Measurements from ENCODE around the gene LGALS8.

LGALS8 gene

DNA sequence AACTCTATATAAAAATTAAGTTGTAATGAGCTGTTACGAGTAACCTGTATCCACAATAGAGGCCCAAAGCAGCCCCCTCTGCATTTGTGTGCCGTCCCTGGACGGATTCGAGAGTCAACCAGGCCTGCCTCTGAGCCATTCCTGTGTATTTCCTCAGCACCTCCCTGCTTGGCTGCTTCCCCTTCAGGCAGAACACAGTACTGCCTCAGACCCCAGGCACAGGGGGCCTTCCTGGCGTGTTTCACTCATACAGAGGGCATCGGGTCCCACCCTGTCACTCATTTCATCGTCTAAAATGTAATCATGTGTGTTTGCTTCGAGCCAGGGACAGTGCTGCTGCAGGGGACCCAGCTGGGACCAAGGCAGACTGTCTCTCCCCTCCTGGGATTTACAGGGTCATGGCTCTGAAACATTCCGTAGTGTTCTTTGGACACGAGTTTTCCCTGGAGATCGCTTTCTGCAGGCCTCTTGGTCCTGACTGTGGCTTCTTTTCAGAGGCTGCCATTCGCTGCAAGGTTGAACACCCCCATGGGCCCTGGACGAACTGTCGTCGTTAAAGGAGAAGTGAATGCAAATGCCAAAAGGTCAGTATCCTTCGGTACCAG lies 19.4 kb downstream of the LGALS8 start (continued):
- TF ChIP-seq, protein P1, sequence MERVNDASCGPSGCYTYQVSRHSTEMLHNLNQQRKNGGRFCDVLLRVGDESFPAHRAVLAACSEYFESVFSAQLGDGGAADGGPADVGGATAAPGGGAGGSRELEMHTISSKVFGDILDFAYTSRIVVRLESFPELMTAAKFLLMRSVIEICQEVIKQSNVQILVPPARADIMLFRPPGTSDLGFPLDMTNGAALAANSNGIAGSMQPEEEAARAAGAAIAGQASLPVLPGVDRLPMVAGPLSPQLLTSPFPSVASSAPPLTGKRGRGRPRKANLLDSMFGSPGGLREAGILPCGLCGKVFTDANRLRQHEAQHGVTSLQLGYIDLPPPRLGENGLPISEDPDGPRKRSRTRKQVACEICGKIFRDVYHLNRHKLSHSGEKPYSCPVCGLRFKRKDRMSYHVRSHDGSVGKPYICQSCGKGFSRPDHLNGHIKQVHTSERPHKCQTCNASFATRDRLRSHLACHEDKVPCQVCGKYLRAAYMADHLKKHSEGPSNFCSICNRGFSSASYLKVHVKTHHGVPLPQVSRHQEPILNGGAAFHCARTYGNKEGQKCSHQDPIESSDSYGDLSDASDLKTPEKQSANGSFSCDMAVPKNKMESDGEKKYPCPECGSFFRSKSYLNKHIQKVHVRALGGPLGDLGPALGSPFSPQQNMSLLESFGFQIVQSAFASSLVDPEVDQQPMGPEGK (CRISPR knock-in tag; IDR thresholded peaks at IDR 0.05; ENCODE audit: borderline replicate concordance): no peak

DNA sequence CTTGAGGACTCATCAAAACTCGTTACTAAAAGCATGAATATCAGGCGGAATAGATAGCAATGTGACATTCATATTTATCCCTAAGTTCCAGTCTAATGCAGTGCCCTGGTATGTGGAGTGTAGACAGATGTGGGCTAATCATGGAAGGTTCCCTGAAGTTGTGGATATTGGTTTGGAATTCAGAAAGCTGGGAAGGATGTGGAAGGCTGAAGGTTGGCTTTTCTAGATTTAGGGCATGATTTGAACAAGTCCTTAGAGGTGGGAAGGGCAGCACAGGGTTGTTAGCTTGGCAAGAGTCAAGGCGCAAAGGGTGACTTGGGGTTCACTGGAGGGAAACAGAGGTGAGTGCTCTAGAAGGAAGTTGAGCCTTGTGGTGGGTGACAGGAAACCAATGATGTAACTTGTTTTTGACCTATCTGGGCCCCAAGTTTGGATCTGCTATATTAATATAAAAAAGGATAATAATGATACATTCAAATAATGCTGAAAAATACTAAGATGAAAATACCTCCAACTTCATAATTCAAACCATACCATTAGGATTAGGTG lies 21.9 kb downstream of the LGALS8 start:
- TF ChIP-seq, protein P2, sequence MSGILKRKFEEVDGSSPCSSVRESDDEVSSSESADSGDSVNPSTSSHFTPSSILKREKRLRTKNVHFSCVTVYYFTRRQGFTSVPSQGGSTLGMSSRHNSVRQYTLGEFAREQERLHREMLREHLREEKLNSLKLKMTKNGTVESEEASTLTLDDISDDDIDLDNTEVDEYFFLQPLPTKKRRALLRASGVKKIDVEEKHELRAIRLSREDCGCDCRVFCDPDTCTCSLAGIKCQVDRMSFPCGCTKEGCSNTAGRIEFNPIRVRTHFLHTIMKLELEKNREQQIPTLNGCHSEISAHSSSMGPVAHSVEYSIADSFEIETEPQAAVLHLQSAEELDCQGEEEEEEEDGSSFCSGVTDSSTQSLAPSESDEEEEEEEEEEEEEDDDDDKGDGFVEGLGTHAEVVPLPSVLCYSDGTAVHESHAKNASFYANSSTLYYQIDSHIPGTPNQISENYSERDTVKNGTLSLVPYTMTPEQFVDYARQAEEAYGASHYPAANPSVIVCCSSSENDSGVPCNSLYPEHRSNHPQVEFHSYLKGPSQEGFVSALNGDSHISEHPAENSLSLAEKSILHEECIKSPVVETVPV (CRISPR knock-in tag; IDR thresholded peaks at IDR 0.05): no peak
- TF ChIP-seq PPARA (CRISPR knock-in tag; IDR thresholded peaks at IDR 0.05; ENCODE audit: borderline replicate concordance): no peak
- TF ChIP-seq SNAI2 (CRISPR knock-in tag; IDR thresholded peaks at IDR 0.05): no peak
- no peak for TF ChIP-seq ZNF8 (CRISPR knock-in tag; IDR thresholded peaks at IDR 0.05)
- TF ChIP-seq, protein P3, sequence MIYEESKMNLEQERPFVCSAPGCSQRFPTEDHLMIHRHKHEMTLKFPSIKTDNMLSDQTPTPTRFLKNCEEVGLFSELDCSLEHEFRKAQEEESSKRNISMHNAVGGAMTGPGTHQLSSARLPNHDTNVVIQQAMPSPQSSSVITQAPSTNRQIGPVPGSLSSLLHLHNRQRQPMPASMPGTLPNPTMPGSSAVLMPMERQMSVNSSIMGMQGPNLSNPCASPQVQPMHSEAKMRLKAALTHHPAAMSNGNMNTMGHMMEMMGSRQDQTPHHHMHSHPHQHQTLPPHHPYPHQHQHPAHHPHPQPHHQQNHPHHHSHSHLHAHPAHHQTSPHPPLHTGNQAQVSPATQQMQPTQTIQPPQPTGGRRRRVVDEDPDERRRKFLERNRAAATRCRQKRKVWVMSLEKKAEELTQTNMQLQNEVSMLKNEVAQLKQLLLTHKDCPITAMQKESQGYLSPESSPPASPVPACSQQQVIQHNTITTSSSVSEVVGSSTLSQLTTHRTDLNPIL (CRISPR knock-in tag; IDR thresholded peaks at IDR 0.05; ENCODE audit: low read depth): no peak
- TF ChIP-seq OSR1 (CRISPR knock-in tag; IDR thresholded peaks at IDR 0.05): no peak
- no peak for TF ChIP-seq TOX (CRISPR knock-in tag; IDR thresholded peaks at IDR 0.05; ENCODE audit: borderline replicate concordance)
- TF ChIP-seq, protein P1 (CRISPR knock-in tag; IDR thresholded peaks at IDR 0.05; ENCODE audit: borderline replicate concordance): no peak
- TF ChIP-seq, protein P4, sequence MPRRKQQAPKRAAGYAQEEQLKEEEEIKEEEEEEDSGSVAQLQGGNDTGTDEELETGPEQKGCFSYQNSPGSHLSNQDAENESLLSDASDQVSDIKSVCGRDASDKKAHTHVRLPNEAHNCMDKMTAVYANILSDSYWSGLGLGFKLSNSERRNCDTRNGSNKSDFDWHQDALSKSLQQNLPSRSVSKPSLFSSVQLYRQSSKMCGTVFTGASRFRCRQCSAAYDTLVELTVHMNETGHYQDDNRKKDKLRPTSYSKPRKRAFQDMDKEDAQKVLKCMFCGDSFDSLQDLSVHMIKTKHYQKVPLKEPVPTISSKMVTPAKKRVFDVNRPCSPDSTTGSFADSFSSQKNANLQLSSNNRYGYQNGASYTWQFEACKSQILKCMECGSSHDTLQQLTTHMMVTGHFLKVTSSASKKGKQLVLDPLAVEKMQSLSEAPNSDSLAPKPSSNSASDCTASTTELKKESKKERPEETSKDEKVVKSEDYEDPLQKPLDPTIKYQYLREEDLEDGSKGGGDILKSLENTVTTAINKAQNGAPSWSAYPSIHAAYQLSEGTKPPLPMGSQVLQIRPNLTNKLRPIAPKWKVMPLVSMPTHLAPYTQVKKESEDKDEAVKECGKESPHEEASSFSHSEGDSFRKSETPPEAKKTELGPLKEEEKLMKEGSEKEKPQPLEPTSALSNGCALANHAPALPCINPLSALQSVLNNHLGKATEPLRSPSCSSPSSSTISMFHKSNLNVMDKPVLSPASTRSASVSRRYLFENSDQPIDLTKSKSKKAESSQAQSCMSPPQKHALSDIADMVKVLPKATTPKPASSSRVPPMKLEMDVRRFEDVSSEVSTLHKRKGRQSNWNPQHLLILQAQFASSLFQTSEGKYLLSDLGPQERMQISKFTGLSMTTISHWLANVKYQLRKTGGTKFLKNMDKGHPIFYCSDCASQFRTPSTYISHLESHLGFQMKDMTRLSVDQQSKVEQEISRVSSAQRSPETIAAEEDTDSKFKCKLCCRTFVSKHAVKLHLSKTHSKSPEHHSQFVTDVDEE (CRISPR knock-in tag; IDR thresholded peaks at IDR 0.05): no peak
- TF ChIP-seq ESRRG (CRISPR knock-in tag; IDR thresholded peaks at IDR 0.05): no peak
- no peak for TF ChIP-seq TCF4 (CRISPR knock-in tag; IDR thresholded peaks at IDR 0.05; ENCODE audit: borderline replicate concordance)
- no peak for TF ChIP-seq BACH2 (CRISPR knock-in tag; IDR thresholded peaks at IDR 0.05; ENCODE audit: borderline replicate concordance)
- no peak for TF ChIP-seq ZFP3 (CRISPR knock-in tag; IDR thresholded peaks at IDR 0.05)
- TF ChIP-seq ZNF565 (CRISPR knock-in tag; conservative IDR thresholded peaks at IDR 0.05; ENCODE audit: low read depth): no peak
- TF ChIP-seq GLIS3 (CRISPR knock-in tag; IDR thresholded peaks at IDR 0.05): no peak
- no peak for TF ChIP-seq ZNF70 (CRISPR knock-in tag; IDR thresholded peaks at IDR 0.05)
- no peak for TF ChIP-seq ISL1 (CRISPR knock-in tag; IDR thresholded peaks at IDR 0.05)
- no peak for TF ChIP-seq RARB (CRISPR knock-in tag; IDR thresholded peaks at IDR 0.05)
- no peak for TF ChIP-seq ZFP30 (CRISPR knock-in tag; IDR thresholded peaks at IDR 0.05)
- TF ChIP-seq ARNTL (CRISPR knock-in tag; IDR thresholded peaks at IDR 0.05; ENCODE audit: borderline replicate concordance, low read depth): no peak

DNA sequence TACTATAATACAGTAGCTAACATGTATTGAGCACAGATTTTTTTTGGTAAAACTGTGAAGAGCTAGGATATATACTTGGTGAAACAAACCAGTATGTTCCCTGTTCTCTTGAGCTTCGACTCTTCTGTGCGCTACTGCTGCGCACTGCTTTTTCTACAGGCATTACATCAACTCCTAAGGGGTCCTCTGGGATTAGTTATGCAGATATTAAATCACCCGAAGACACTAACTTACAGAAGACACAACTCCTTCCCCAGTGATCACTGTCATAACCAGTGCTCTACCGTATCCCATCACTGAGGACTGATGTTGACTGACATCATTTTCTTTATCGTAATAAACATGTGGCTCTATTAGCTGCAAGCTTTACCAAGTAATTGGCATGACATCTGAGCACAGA lies 24.7 kb downstream of the LGALS8 start:
- ATAC-seq: no peak
- no peak for TF ChIP-seq ZNF8 (CRISPR knock-in tag; IDR thresholded peaks at IDR 0.05)
- TF ChIP-seq PPARA (CRISPR knock-in tag; IDR thresholded peaks at IDR 0.05; ENCODE audit: borderline replicate concordance): no peak
- TF ChIP-seq, protein P2 (CRISPR knock-in tag; IDR thresholded peaks at IDR 0.05): no peak
- TF ChIP-seq BACH2 (CRISPR knock-in tag; IDR thresholded peaks at IDR 0.05; ENCODE audit: borderline replicate concordance): no peak
- TF ChIP-seq RARB (CRISPR knock-in tag; IDR thresholded peaks at IDR 0.05): no peak
- TF ChIP-seq, protein P4 (CRISPR knock-in tag; IDR thresholded peaks at IDR 0.05): no peak
- TF ChIP-seq CSDC2 (CRISPR knock-in tag; IDR thresholded peaks at IDR 0.05): no peak
- TF ChIP-seq GLIS3 (CRISPR knock-in tag; IDR thresholded peaks at IDR 0.05): no peak
- TF ChIP-seq TOX (CRISPR knock-in tag; IDR thresholded peaks at IDR 0.05; ENCODE audit: borderline replicate concordance): no peak
- no peak for TF ChIP-seq ZNF70 (CRISPR knock-in tag; IDR thresholded peaks at IDR 0.05)
- TF ChIP-seq ZNF565 (CRISPR knock-in tag; conservative IDR thresholded peaks at IDR 0.05; ENCODE audit: low read depth): no peak
- TF ChIP-seq ZC3H10 (CRISPR knock-in tag; IDR thresholded peaks at IDR 0.05): no peak

More for the DNA sequence above, 21.9 kb downstream of the LGALS8 start:
- no peak for ATAC-seq
